Gastrocnemius medialis (tissue), 4 donors: Measurements from ENCODE around the gene FOXR1. TPM values are rescaled to one million over a fixed set of nuclear protein-coding genes. Genes with fewer than 3 reads are reported as not detected.

Experiments used
- ATAC-seq, 2 donors: fragments of 150-250 bp; one replicate each; pipeline ENCODE4 v1.9.1; 2016
- DNase-seq, 2 donors: peaks; one replicate each; pipeline ENCODE4 v3.0.0-alpha.2; 2019
- H3K27ac ChIP-seq, 4 donors: fragments of 200-600 bp; sonication (generic); 1 replicate in 1 of 4; 2 replicates in 3 of 4; pipeline ENCODE4 v1.5.1; 2016 to 2018; ENCODE audit warnings: mild to moderate bottlenecking in 2 of 4, moderate library complexity in 1 of 4
- H3K27me3 ChIP-seq, 3 donors: fragments of 200-600 bp; sonication (generic) in 2 of 3; 1 replicate in 1 of 3; 2 replicates in 2 of 3; pipeline versions ENCODE4 v1.5.1 to v1.6.0; 2016 to 2019; ENCODE audit warnings: mild to moderate bottlenecking in 1 of 3, moderate library complexity in 1 of 3
- H3K36me3 ChIP-seq, 2 donors: fragments of 200-600 bp; sonication (generic) in 1 of 2; one replicate each; pipeline ENCODE4 v1.5.1; 2017 to 2018
- H3K4me1 ChIP-seq, 2 donors: fragments of 200-600 bp; sonication (generic) in 1 of 2; one replicate each; pipeline ENCODE4 v1.5.1; 2016 to 2017; ENCODE audit warnings: mild to moderate bottlenecking in 2 of 2
- H3K4me3 ChIP-seq, 4 donors: fragments of 200-600 bp; sonication (generic) in 3 of 4; 1 replicate in 1 of 4; 2 replicates in 3 of 4; pipeline ENCODE4 v1.5.1; 2016 to 2019; ENCODE audit warnings: mild to moderate bottlenecking in 2 of 4
- H3K9me3 ChIP-seq, 3 donors: fragments of 200-600 bp; sonication (generic) in 2 of 3; 1 replicate in 1 of 3; 2 replicates in 2 of 3; pipeline ENCODE4 v1.5.1; 2016 to 2019
- CTCF ChIP-seq, 5 experiments: fragments of 450-650 bp in 3 of 5; fragments of 200-600 bp in 2 of 5; sonication (generic) in 2 of 5; IDR thresholded peaks in 4 of 5; conservative IDR thresholded peaks in 1 of 5; 1 replicate in 4 of 5; 2 replicates in 1 of 5; pipeline ENCODE4 v1.5.1; 2016 to 2019; ENCODE audit warnings: antibody characterized with exemption in 5 of 5, mild to moderate bottlenecking in 3 of 5, moderate library complexity in 3 of 5
- POLR2A ChIP-seq, 2 donors: fragments of 450-650 bp; IDR thresholded peaks; one replicate each; pipeline ENCODE4 v1.6.1; 2017; ENCODE audit warnings: antibody characterized with exemption in 2 of 2, mild to moderate bottlenecking in 2 of 2, moderate library complexity in 2 of 2
- in situ Hi-C, 4 donors: fragments of 200-750 bp; cut with MboI; loops; one replicate each; pipeline versions ENCODE4 v1.15.0 to v1.8.0; 2017; ENCODE audit warnings: low sequenced_read_pairs in 4 of 4
- intact Hi-C: fragments of 100-400 bp; cut with DNase I; formaldehyde crosslinking; loops from one replicate; pipeline ENCODE4 v1.15.1; 2023; ENCODE audit warnings: low total_unique reads
- total RNA-seq, 4 donors: library from RNA; depleted of rRNA; stranded (reverse); fragments of >200 nt; gene quantifications; one replicate each; pipeline versions ENCODE4 v1.1.0 to v1.2.3, GENCODE V29; 2016

FOXR1 gene
- total RNA-seq, 4 donors from 2014 or later, result not detected

GRCh38 chr11:119026970-119027369 is 55.4 kb downstream of the FOXR1 start:
- Histone ChIP-seq H3K27me3 (no peaks in the 10 kb centered on the region), H3K4me3 (no peak overlapping the region), H3K9me3 (no peaks in the 10 kb centered on the region), H3K27ac (peak overlapping the region; percentile 92 to 98 (median 94)), H3K4me1 (peaks cover 73 to 75% of the 10 kb centered on the region in 2 donors), H3K36me3 (peaks cover 0 to 34% of the 10 kb centered on the region in 2 donors)
- TF ChIP-seq POLR2A (IDR thresholded peaks at IDR 0.05) (no peak), CTCF (IDR thresholded peaks at IDR 0.05 in 4 of 5, conservative IDR thresholded peaks at IDR 0.05 in 1 of 5) (no peak)
- in situ Hi-C loops, result no loop called here
- no peak for ATAC-seq
- no peak for DNase-seq
- intact Hi-C loops, result no loop called here

- TF ChIP-seq CTCF (IDR thresholded peaks at IDR 0.05 in 4 of 5, conservative IDR thresholded peaks at IDR 0.05 in 1 of 5), result no peak
- TF ChIP-seq POLR2A (IDR thresholded peaks at IDR 0.05), result peak; percentile 21 to 33
- H3K9me3 ChIP-seq, result no peaks in the 10 kb centered on the region
- DNase-seq (peak; percentile 66 to 84), ATAC-seq (peak; percentile 69)
- intact Hi-C loops, result no loop called here
- peak overlapping the region; percentile 92 to 98 (median 94) for H3K27ac ChIP-seq
- in situ Hi-C loops, result no loop called here
- peaks cover 0 to 27% of the 10 kb centered on the region in 2 donors for H3K36me3 ChIP-seq
- H3K4me1 ChIP-seq, result peaks cover 73 to 75% of the 10 kb centered on the region in 2 donors
- no peak overlapping the region for H3K4me3 ChIP-seq
- no peaks in the 10 kb centered on the region for H3K27me3 ChIP-seq
Observed at GRCh38 chr11:119027561-119028345, 56.2 kb downstream of the FOXR1 start.

GRCh38 chr11:119028346-119029068 is 56.9 kb downstream of the FOXR1 start:
- no peak for TF ChIP-seq CTCF (IDR thresholded peaks at IDR 0.05 in 4 of 5, conservative IDR thresholded peaks at IDR 0.05 in 1 of 5)
- no peak for TF ChIP-seq POLR2A (IDR thresholded peaks at IDR 0.05)
- H3K9me3 ChIP-seq, result no peaks in the 10 kb centered on the region
- intact Hi-C loops, result no loop called here
- ATAC-seq (no peak), DNase-seq (peak in 1 of 2 donors; percentile 27)
- no peaks in the 10 kb centered on the region for H3K27me3 ChIP-seq
- in situ Hi-C loops, result no loop called here
- H3K27ac ChIP-seq, result peak overlapping the region; percentile 92 to 98 (median 94)
- H3K36me3 ChIP-seq, result peaks cover 0 to 22% of the 10 kb centered on the region in 2 donors
- peak overlapping the region in 3 of 4 donors; percentile 33 to 91 (median 83) for H3K4me3 ChIP-seq
- peaks cover 68% of the 10 kb centered on the region in 2 donors for H3K4me1 ChIP-seq

- peak overlapping the region; percentile 92 to 98 (median 94) for H3K27ac ChIP-seq
- peaks cover 63 to 64% of the 10 kb centered on the region in 2 donors for H3K4me1 ChIP-seq
- in situ Hi-C loops, result no loop called here
- H3K9me3 ChIP-seq, result no peaks in the 10 kb centered on the region
- peak overlapping the region; percentile 33 to 94 (median 87) for H3K4me3 ChIP-seq
- H3K36me3 ChIP-seq, result peaks cover 0 to 17% of the 10 kb centered on the region in 2 donors
- DNase-seq (no peak), ATAC-seq (no peak)
- H3K27me3 ChIP-seq, result no peaks in the 10 kb centered on the region
- no peak for TF ChIP-seq CTCF (IDR thresholded peaks at IDR 0.05 in 4 of 5, conservative IDR thresholded peaks at IDR 0.05 in 1 of 5)
- no peak for TF ChIP-seq POLR2A (IDR thresholded peaks at IDR 0.05)
- intact Hi-C loops, result no loop called here
Observed at GRCh38 chr11:119029069-119029339, 57.4 kb downstream of the FOXR1 start.
